ENCODE results near the gene GPR132.

- TF ChIP-seq CTCF (optimal IDR thresholded peaks at IDR 0.05 in 1 of 3, IDR thresholded peaks at IDR 0.05 in 1 of 3, conservative IDR thresholded peaks at IDR 0.05 in 1 of 3; ENCODE audit: extremely low read depth in 1 of 3, insufficient read depth in 2 of 3, low read length in 3 of 3) = no peak
- no peak for TF ChIP-seq EZH2 (IDR thresholded peaks at IDR 0.05; ENCODE audit: low read length)
These were observed 25.6 kb downstream of the GPR132 start for GRCh38 chr14:105039458-105040205.
